CD4-positive, alpha-beta T cell (primary cell): Measurements from ENCODE around the gene AZIN2. TPM values are rescaled to one million over a fixed set of nuclear protein-coding genes. Genes with fewer than 3 reads are reported as not detected.
"Not testable (repeated sequence)": the region's sequence is repeated elsewhere in the genome, so short reads cannot be mapped to it uniquely, and the experiment has no call there.

Experiments
- ATAC-seq: fragments of 200-7000 bp; cut with Tn5 transposase; one replicate; pipeline ENCODE4 v1.10.0; 2022; ENCODE audit warnings: mild to moderate bottlenecking; ENCODE audit not compliant: poor library complexity
- CTCF ChIA-PET: fragments of 350-600 bp; sonication (Branson Sonifier 250); formaldehyde crosslinking; loops from one replicate; lab custom pipeline; 2021; ENCODE audit warnings: antibody characterized with exemption, inconsistent platforms; lab: Charles Lee
- POLR2A ChIA-PET: fragments of 350-600 bp; sonication (Branson Sonifier 250); formaldehyde crosslinking; loops from one replicate; lab custom pipeline; 2021; ENCODE audit warnings: antibody characterized with exemption, inconsistent platforms; lab: Charles Lee
- DNase-seq, 14 experiments: peaks; one replicate each; pipeline ENCODE4 v3.0.0-alpha.2; 2013 to 2020; ENCODE audit warnings: mixed read lengths in 2 of 14
- H3K27ac ChIP-seq, 2 donors: one replicate each; pipeline versions ENCODE4 v1.5.1 to v1.7.0; 2013; ENCODE audit warnings: low read length in 2 of 2, low read depth in 1 of 2, mild to moderate bottlenecking in 1 of 2
- H3K27me3 ChIP-seq, 2 experiments: 1 replicate in 1 of 2; 2 replicates in 1 of 2; pipeline versions ENCODE4 v1.6.1 to v1.7.0; 2013; ENCODE audit warnings: low read length in 2 of 2, control low read depth in 1 of 2, mild to moderate bottlenecking in 1 of 2, moderate library complexity in 1 of 2; ENCODE audit not compliant: insufficient read depth in 2 of 2, control insufficient read depth in 1 of 2
- H3K36me3 ChIP-seq: one replicate; pipeline ENCODE4 v1.6.1; 2013; ENCODE audit warnings: low read length, control low read depth; ENCODE audit not compliant: insufficient read depth
- H3K4me1 ChIP-seq: one replicate; pipeline ENCODE4 v1.6.1; 2013; ENCODE audit warnings: low read length, control low read depth; ENCODE audit not compliant: insufficient read depth
- H3K4me3 ChIP-seq: one replicate; pipeline ENCODE4 v1.5.1; 2013; ENCODE audit warnings: mild to moderate bottlenecking, low read length, moderate library complexity
- H3K9me3 ChIP-seq, 2 experiments: 1 replicate in 1 of 2; 2 replicates in 1 of 2; pipeline versions ENCODE4 v1.6.1 to v1.7.0; 2013; ENCODE audit warnings: low read length in 2 of 2, mild to moderate bottlenecking in 2 of 2, control low read depth in 1 of 2, moderate library complexity in 1 of 2; ENCODE audit not compliant: control insufficient read depth in 1 of 2, insufficient read depth in 1 of 2
- H3K27ac Mint-ChIP-seq: one replicate; pipeline ENCODE4 v1.8.0; 2020; ENCODE audit warnings: mixed read lengths
- H3K27me3 Mint-ChIP-seq: one replicate; pipeline ENCODE4 v1.8.0; 2021; ENCODE audit warnings: mixed read lengths
- H3K36me3 Mint-ChIP-seq: one replicate; pipeline ENCODE4 v1.8.0; 2021; ENCODE audit warnings: low read depth, mixed read lengths
- H3K4me1 Mint-ChIP-seq: one replicate; pipeline ENCODE4 v1.8.0; 2021; ENCODE audit warnings: low read depth, mixed read lengths
- H3K4me3 Mint-ChIP-seq: one replicate; pipeline ENCODE4 v1.8.0; 2020; ENCODE audit warnings: mild to moderate bottlenecking, mixed read lengths
- H3K9me3 Mint-ChIP-seq: one replicate; pipeline ENCODE4 v1.8.0; 2020; ENCODE audit warnings: mixed read lengths
- CTCF ChIP-seq: fragments of 200-600 bp; IDR thresholded peaks from one replicate; pipeline ENCODE4 v1.8.0; 2022; ENCODE audit warnings: antibody characterized with exemption, mild to moderate bottlenecking
- intact Hi-C, 2 experiments: fragments of 100-400 bp; cut with DNase I in 1 of 2; cut with micrococcal nuclease in 1 of 2; formaldehyde crosslinking; loops; one replicate each; pipeline versions ENCODE4 v1.15.1 to v1.9.0; 2023 to 2025; cut with DNase I, micrococcal nuclease
- total RNA-seq, 174 experiments: library from RNA in 2 of 174; stranded (reverse) in 2 of 174; gene quantifications; one replicate each; pipeline ENCODE4 v1.2.3 and lab custom pipeline; 2021 to 2026

AZIN2 gene
- total RNA-seq, 2 experiments from 2014 or later: 4.6 to 4.9 TPM

GRCh38 chr1:33045246-33045645, 35.7 kb upstream of the AZIN2 start:
- peaks cover 8% of the 10 kb centered on the region for H3K27me3 Mint-ChIP-seq
- Histone ChIP-seq H3K27ac (no peak overlapping the region), H3K4me1 (peaks cover 8% of the 10 kb centered on the region), H3K27me3 (no peaks in the 10 kb centered on the region), H3K36me3 (no peaks in the 10 kb centered on the region), H3K4me3 (no peak overlapping the region), H3K9me3 (no peaks in the 10 kb centered on the region)
- ChIA-PET POLR2A (no interaction called here), CTCF (no interaction called here)
- no peaks in the 10 kb centered on the region for H3K9me3 Mint-ChIP-seq
- no peak overlapping the region for H3K4me3 Mint-ChIP-seq
- no peak for TF ChIP-seq CTCF
- no peaks in the 10 kb centered on the region for H3K4me1 Mint-ChIP-seq
- H3K27ac Mint-ChIP-seq: no peak overlapping the region
- intact Hi-C loops: no loop called here
- DNase-seq (no peak), ATAC-seq (no peak)
- H3K36me3 Mint-ChIP-seq: no peaks in the 10 kb centered on the region

- Mint-ChIP-seq H3K36me3 (no peaks in the 10 kb centered on the region), H3K27ac (no peak overlapping the region), H3K4me3 (no peak overlapping the region), H3K4me1 (no peaks in the 10 kb centered on the region), H3K27me3 (peaks cover 14% of the 10 kb centered on the region), H3K9me3 (no peaks in the 10 kb centered on the region)
- DNase-seq (peak in 3 of 14 experiments; percentile 62 to 73 (median 67)), ATAC-seq (peak; percentile 52)
- H3K36me3 ChIP-seq: no peaks in the 10 kb centered on the region
- H3K4me1 ChIP-seq: peaks cover 8% of the 10 kb centered on the region
- H3K27me3 ChIP-seq: no peaks in the 10 kb centered on the region
- H3K27ac ChIP-seq: no peak overlapping the region
- H3K9me3 ChIP-seq: no peaks in the 10 kb centered on the region
- no peak for TF ChIP-seq CTCF
- CTCF ChIA-PET: no interaction called here
- no peak overlapping the region for H3K4me3 ChIP-seq
- intact Hi-C loops: no loop called here
- POLR2A ChIA-PET: no interaction called here
Observed at GRCh38 chr1:33045814-33046213, 35.1 kb upstream of the AZIN2 start.

GRCh38 chr1:33046234-33046633, 34.7 kb upstream of the AZIN2 start:
- H3K4me3 Mint-ChIP-seq, ATAC-seq, H3K27ac Mint-ChIP-seq, intact Hi-C loops, H3K4me1 Mint-ChIP-seq, CTCF ChIA-PET, H3K36me3 ChIP-seq, H3K9me3 ChIP-seq, POLR2A ChIA-PET, DNase-seq, H3K4me3 ChIP-seq, H3K4me1 ChIP-seq, H3K9me3 Mint-ChIP-seq, H3K27me3 ChIP-seq, H3K36me3 Mint-ChIP-seq, H3K27ac ChIP-seq: not testable (repeated sequence)
- H3K27me3 Mint-ChIP-seq: peaks cover 14% of the 10 kb centered on the region

GRCh38 chr1:33047290-33047689, 33.7 kb upstream of the AZIN2 start:
- Mint-ChIP-seq H3K9me3 (no peaks in the 10 kb centered on the region), H3K27me3 (peaks cover 14% of the 10 kb centered on the region), H3K4me3 (no peak overlapping the region), H3K4me1 (no peaks in the 10 kb centered on the region), H3K27ac (no peak overlapping the region), H3K36me3 (no peaks in the 10 kb centered on the region)
- CTCF ChIA-PET: no interaction called here
- Histone ChIP-seq H3K27ac (no peak overlapping the region), H3K9me3 (no peaks in the 10 kb centered on the region), H3K27me3 (no peaks in the 10 kb centered on the region), H3K4me1 (peaks cover 8% of the 10 kb centered on the region), H3K36me3 (no peaks in the 10 kb centered on the region), H3K4me3 (no peak overlapping the region)
- TF ChIP-seq CTCF: no peak
- ATAC-seq: no peak
- no peak for DNase-seq
- POLR2A ChIA-PET: no interaction called here
- intact Hi-C loops: no loop called here
